Measurements from ENCODE around the gene SARDH. TPM values are rescaled to one million over a fixed set of nuclear protein-coding genes. Genes with fewer than 3 reads are reported as not detected.

The SARDH gene
- total RNA-seq, 1 donor from 2014 or later: 1.1 TPM

- Mint-ChIP-seq H3K27me3 (ENCODE audit: low read depth) (no peaks in the 10 kb centered on the region), H3K9me3 (no peaks in the 10 kb centered on the region), H3K27ac (no peak overlapping the region), H3K4me1 (ENCODE audit: low read depth) (peaks cover 12% of the 10 kb centered on the region), H3K4me3 (ENCODE audit: low read depth) (no peak overlapping the region), H3K36me3 (ENCODE audit: low read depth) (no peaks in the 10 kb centered on the region)
- intact Hi-C loops (cut with micrococcal nuclease): no loop called here
- DNase-seq (ENCODE audit: low spot score): no peak
Measured at GRCh38 chr9:133687856-133688761, 50.0 kb downstream of the SARDH start.

DNA sequence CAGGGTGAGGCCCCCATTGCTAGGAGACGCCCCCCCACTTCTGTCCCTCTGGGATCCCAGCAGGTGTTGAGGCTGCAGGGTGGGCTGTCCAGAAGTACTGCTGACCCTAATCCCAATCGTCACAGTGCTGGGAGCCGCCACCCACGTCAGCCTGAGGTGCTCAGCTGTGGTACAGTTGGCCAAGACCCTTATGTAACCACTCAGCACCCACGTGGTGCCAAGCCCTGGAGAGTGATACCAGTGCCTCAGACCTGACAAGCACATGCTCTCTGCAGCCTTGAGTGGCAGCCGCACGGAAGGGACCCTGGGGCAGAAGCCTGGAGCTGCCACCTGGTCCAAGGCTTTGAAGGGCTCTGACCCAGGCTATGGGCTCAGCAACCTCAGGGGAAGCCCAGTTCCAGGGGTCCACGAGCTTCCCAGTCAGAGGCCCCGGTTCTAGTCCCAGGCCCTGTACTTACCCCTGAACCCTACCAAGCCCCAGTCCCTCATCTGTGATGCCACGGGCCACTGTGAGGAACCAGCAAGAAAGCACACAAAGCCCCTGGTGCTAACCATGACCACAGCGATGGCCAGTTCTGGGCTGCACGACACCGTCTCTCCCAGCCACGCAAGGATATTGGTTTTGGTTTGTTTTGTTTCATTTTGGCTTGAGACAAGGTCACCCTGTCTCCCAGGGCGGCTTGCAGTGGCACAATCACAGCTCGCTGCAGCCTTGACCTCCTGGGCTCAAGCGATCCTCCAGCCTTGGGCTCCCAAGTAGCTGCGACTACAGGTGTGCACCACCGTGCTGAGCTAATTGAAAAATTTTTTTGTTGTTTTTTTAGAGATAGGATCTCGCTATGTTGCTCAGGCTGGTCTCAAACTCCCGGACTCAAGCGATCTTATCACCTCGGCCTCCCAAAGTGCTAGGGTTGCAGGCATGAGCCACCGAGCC, 51.2 kb downstream of the SARDH start:
- DNase-seq (ENCODE audit: low spot score): no peak
- Mint-ChIP-seq H3K27me3 (ENCODE audit: low read depth) (no peaks in the 10 kb centered on the region), H3K9me3 (no peaks in the 10 kb centered on the region), H3K27ac (no peak overlapping the region), H3K36me3 (ENCODE audit: low read depth) (no peaks in the 10 kb centered on the region), H3K4me1 (ENCODE audit: low read depth) (peaks cover 15% of the 10 kb centered on the region), H3K4me3 (ENCODE audit: low read depth) (no peak overlapping the region)
- intact Hi-C loops (cut with micrococcal nuclease): no loop called here

GRCh38 chr9:133685653-133686609, 52.2 kb downstream of the SARDH start:
- intact Hi-C loops (cut with micrococcal nuclease): no loop called here
- Mint-ChIP-seq H3K36me3 (ENCODE audit: low read depth) (no peaks in the 10 kb centered on the region), H3K4me3 (ENCODE audit: low read depth) (no peak overlapping the region), H3K27me3 (ENCODE audit: low read depth) (no peaks in the 10 kb centered on the region), H3K4me1 (ENCODE audit: low read depth) (peaks cover 17% of the 10 kb centered on the region), H3K9me3 (no peaks in the 10 kb centered on the region), H3K27ac (no peak overlapping the region)
- DNase-seq (ENCODE audit: low spot score): no peak

GRCh38 chr9:133684936-133685361, 53.2 kb downstream of the SARDH start:
- no peak for DNase-seq (ENCODE audit: low spot score)
- peaks cover 17% of the 10 kb centered on the region for H3K4me1 Mint-ChIP-seq (ENCODE audit: low read depth)
- no peaks in the 10 kb centered on the region for H3K9me3 Mint-ChIP-seq
- intact Hi-C loops (cut with micrococcal nuclease): no loop called here
- H3K27me3 Mint-ChIP-seq (ENCODE audit: low read depth): no peaks in the 10 kb centered on the region
- H3K27ac Mint-ChIP-seq: no peak overlapping the region
- H3K4me3 Mint-ChIP-seq (ENCODE audit: low read depth): no peak overlapping the region
- no peaks in the 10 kb centered on the region for H3K36me3 Mint-ChIP-seq (ENCODE audit: low read depth)

- Mint-ChIP-seq H3K4me1 (ENCODE audit: low read depth) (peaks cover 17% of the 10 kb centered on the region), H3K27me3 (ENCODE audit: low read depth) (no peaks in the 10 kb centered on the region), H3K4me3 (ENCODE audit: low read depth) (no peak overlapping the region), H3K9me3 (no peaks in the 10 kb centered on the region), H3K36me3 (ENCODE audit: low read depth) (no peaks in the 10 kb centered on the region), H3K27ac (peak overlapping the region; percentile 96)
- DNase-seq (ENCODE audit: low spot score): no peak
- intact Hi-C loops (cut with micrococcal nuclease): no loop called here
Measured at GRCh38 chr9:133684121-133684935, 53.8 kb downstream of the SARDH start.

- Mint-ChIP-seq H3K9me3 (no peaks in the 10 kb centered on the region), H3K36me3 (ENCODE audit: low read depth) (no peaks in the 10 kb centered on the region), H3K27ac (peak overlapping the region; percentile 96), H3K4me3 (ENCODE audit: low read depth) (peak overlapping the region; percentile 67), H3K27me3 (ENCODE audit: low read depth) (no peaks in the 10 kb centered on the region), H3K4me1 (ENCODE audit: low read depth) (peaks cover 20% of the 10 kb centered on the region)
- intact Hi-C loops (cut with micrococcal nuclease): no loop called here
- peak; percentile 45 for DNase-seq (ENCODE audit: low spot score)
Measured at GRCh38 chr9:133683586-133684120, 54.5 kb downstream of the SARDH start.

DNA sequence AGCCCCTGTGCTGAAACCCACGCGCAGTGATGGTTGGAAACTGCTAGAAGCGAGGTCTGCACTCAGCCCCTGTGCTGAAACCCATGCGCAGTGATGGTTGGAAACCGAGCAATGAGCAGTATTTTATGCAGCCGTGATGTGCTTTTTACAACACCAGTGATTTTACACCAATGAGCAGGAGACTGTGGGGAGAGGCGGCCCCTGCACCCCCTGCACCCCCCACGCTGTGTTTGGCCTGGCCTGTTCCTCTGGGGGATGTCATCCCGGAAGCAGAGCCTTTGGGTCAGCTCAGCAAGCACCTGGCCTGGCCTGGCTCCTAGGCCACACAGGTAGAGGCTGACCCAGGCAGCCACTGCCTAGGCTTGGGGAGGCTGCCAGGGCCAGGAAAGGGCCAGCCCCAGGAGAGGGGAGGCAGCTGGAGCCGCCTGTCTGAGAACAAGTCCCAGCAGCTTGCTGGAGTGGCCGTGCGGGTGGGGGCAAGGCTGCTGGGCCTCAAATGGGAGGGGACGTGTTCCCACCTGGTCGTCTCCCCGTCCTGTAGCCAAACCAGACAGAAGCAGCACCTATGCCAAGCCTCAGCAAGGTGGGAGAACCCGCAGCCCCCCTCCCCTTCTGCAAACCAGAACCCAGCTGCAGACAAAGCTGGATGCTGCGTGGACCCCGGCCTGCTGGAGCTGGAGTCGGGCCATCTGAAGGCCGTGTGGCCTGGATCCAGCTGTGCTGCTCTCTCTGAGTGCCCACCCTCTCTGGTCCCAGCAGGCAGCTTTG, 55.1 kb downstream of the SARDH start:
- intact Hi-C loops (cut with micrococcal nuclease): no loop called here
- no peaks in the 10 kb centered on the region for H3K9me3 Mint-ChIP-seq
- H3K27me3 Mint-ChIP-seq (ENCODE audit: low read depth): no peaks in the 10 kb centered on the region
- H3K4me3 Mint-ChIP-seq (ENCODE audit: low read depth): peak overlapping the region; percentile 67
- H3K27ac Mint-ChIP-seq: peak overlapping the region; percentile 96
- H3K36me3 Mint-ChIP-seq (ENCODE audit: low read depth): no peaks in the 10 kb centered on the region
- no peak for DNase-seq (ENCODE audit: low spot score)
- H3K4me1 Mint-ChIP-seq (ENCODE audit: low read depth): peaks cover 27% of the 10 kb centered on the region

- DNase-seq (ENCODE audit: low spot score): no peak
- peaks cover 37% of the 10 kb centered on the region for H3K4me1 Mint-ChIP-seq (ENCODE audit: low read depth)
- no peaks in the 10 kb centered on the region for H3K27me3 Mint-ChIP-seq (ENCODE audit: low read depth)
- no peaks in the 10 kb centered on the region for H3K36me3 Mint-ChIP-seq (ENCODE audit: low read depth)
- no peaks in the 10 kb centered on the region for H3K9me3 Mint-ChIP-seq
- no peak overlapping the region for H3K4me3 Mint-ChIP-seq (ENCODE audit: low read depth)
- no peak overlapping the region for H3K27ac Mint-ChIP-seq
- intact Hi-C loops (cut with micrococcal nuclease): no loop called here
Measured at GRCh38 chr9:133681658-133682306, 56.4 kb downstream of the SARDH start.

- H3K4me3 Mint-ChIP-seq (ENCODE audit: low read depth): no peak overlapping the region
- peaks cover 43% of the 10 kb centered on the region for H3K4me1 Mint-ChIP-seq (ENCODE audit: low read depth)
- no peak for DNase-seq (ENCODE audit: low spot score)
- H3K9me3 Mint-ChIP-seq: no peaks in the 10 kb centered on the region
- intact Hi-C loops (cut with micrococcal nuclease): no loop called here
- no peak overlapping the region for H3K27ac Mint-ChIP-seq
- H3K27me3 Mint-ChIP-seq (ENCODE audit: low read depth): no peaks in the 10 kb centered on the region
- H3K36me3 Mint-ChIP-seq (ENCODE audit: low read depth): no peaks in the 10 kb centered on the region
Measured at GRCh38 chr9:133680976-133681657, 57.0 kb downstream of the SARDH start.

DNA sequence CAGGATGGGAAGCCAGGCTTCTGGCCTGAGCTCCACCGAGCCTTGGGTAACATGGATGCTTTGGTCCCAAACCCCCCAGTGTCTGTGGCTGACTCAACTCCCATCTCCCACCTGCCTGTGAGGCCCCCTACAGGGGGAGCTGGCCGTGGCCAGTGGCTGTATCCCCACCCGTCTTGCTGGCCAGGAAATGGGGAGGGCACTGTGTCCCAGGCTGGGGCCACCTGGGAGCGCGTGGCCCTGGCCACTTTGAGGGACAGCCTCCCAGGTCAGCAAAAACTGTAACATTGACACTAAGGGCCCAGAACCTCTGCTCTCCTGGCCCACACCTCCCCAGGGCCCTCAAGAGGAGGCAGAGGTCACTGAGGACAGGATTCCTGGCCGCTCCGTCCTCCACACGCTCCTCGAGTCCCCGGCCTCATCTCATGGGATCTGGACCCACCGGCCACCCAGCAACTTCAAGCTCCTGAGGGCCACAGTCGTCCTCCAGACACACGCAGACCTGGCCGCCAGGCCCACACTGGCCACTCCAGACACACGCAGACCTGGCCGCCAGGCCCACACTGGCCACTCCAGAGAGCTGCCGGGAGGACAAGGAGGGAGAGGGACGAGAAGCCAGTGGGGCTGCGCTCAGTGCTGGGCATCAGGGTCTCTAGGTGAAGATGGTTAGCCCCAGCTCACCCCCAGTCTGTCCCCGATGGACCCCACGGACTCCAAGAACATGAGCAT, 57.7 kb downstream of the SARDH start:
- no peaks in the 10 kb centered on the region for H3K27me3 Mint-ChIP-seq (ENCODE audit: low read depth)
- H3K9me3 Mint-ChIP-seq: no peaks in the 10 kb centered on the region
- intact Hi-C loops (cut with micrococcal nuclease): no loop called here
- H3K36me3 Mint-ChIP-seq (ENCODE audit: low read depth): no peaks in the 10 kb centered on the region
- H3K27ac Mint-ChIP-seq: no peak overlapping the region
- no peak overlapping the region for H3K4me3 Mint-ChIP-seq (ENCODE audit: low read depth)
- H3K4me1 Mint-ChIP-seq (ENCODE audit: low read depth): peaks cover 50% of the 10 kb centered on the region
- no peak for DNase-seq (ENCODE audit: low spot score)

Measured in activated T-helper 2 cell treated with anti-CD3 and anti-CD28 coated beads, Interferon-gamma antibody, Interleukin-2, Interleukin-4, amounts not matched to agents 10 μg/mL and 5 μg/mL and 100 μg/mL, durations not matched to agents 14 hours and 24 hours and 36 hours (primary cell).